Stimulated activated CD4-positive, alpha-beta T cell treated with anti-CD3 and anti-CD28 coated beads, Interleukin-2, amount 100 ng/mL, for 48 hours (primary cell): Measurements from ENCODE around the gene CMTR1.

Source experiments
- DNase-seq, 2 donors: peaks; one replicate each; pipeline ENCODE4 v3.0.0-alpha.2; 2020

The CMTR1 gene

GRCh38 chr6:37479266-37479854 is 46.3 kb downstream of the CMTR1 start:
- no peak for DNase-seq

DNA sequence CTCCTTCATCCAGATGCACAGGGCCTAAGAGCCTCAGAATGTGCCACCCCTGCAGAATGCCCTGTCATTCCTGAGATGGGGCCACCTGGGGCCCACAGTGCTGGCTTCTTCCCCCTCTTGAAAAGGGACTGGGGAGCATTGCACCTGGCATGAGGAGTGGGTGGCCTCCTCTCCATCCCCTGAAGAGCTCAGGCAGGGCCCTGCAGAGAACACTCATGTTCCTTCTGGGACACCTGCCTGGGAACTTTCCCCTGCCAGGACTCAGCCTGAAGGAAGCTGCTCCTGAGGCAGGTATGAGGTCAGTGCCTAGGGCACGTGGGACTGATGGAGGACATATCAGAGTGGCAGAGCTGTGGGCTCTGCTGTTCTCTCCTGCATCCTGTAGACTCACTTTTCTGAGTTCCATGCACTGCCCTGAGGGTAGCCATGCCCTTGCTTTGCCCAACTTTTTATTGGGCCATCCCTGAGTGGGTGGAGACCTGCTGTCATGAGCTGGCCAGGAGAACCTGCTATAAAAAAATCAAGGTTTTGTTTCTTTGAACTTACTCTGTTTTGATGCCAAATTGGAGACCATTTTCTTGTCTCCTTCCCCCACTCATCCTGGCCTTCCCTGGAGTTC is 47.2 kb downstream of the CMTR1 start:
- DNase-seq: no peak

- no peak for DNase-seq
Observed at GRCh38 chr6:37480951-37481534, 48.0 kb downstream of the CMTR1 start.

GRCh38 chr6:37481711-37482605 is 48.9 kb downstream of the CMTR1 start:
- no peak for DNase-seq

- no peak for DNase-seq
Observed at GRCh38 chr6:37482606-37483251, 49.7 kb downstream of the CMTR1 start.

GRCh38 chr6:37483252-37483901 is 50.4 kb downstream of the CMTR1 start:
- no peak for DNase-seq

GRCh38 chr6:37483917-37484785 is 51.1 kb downstream of the CMTR1 start:
- peak; percentile 71 to 76 for DNase-seq

GRCh38 chr6:37484786-37485170 is 51.8 kb downstream of the CMTR1 start:
- DNase-seq: no peak

- DNase-seq: no peak
Observed at GRCh38 chr6:37485291-37485702, 52.3 kb downstream of the CMTR1 start.

DNA sequence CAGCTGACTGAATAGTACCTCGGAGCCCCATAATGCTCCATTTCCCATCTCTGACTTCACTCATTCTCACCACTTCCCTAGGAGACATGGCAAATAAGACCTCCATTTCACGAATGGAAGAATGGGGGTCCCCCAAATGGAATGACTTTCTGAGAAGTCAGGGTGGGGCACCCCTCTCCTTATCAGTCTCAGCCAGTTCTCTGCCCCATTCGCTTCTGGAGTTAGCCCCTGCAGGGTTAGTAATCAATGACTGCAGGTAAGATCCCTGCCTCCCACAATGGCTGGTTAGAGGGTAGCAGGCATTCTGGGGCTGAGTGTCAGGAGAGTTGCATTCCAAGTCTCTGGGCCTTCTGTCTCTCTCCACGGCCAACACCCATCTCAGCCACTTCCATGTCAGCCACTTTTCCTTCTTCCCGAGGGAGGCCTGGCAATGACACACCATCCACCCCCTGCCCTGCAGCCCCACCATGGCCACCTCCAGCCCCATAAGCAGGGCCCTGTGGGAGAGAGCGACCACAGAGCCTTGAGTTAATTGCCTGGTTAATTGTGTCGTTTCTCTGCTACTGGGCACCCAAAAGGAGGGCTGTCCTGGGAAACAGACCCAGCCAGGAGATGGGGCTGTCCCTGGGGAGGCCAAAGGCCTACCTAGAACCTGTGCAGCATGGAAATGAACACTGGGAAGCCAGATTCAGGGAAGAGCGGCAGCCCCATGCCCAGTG is 53.3 kb downstream of the CMTR1 start:
- no peak for DNase-seq

GRCh38 chr6:37487591-37488380 is 54.8 kb downstream of the CMTR1 start:
- no peak for DNase-seq

DNA sequence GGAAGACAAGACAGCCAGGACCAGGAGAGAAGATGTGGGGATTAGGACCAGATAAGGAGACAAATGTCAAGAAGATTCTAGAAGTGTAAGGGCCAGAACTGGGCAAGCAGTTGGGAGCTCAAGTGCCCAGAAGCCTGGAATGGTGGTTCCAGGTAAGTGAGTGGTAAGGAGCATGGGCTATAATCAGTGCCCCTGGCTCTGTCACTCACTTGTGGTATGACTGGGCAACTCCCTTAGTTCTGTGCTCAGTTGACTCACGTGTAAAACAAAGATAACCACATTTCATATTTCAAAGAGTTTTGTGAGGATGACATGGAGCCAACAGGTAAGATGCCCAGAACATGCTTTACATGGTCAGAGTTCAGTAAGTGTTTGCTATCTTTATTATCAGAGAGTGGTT is 55.5 kb downstream of the CMTR1 start:
- DNase-seq: no peak

DNA sequence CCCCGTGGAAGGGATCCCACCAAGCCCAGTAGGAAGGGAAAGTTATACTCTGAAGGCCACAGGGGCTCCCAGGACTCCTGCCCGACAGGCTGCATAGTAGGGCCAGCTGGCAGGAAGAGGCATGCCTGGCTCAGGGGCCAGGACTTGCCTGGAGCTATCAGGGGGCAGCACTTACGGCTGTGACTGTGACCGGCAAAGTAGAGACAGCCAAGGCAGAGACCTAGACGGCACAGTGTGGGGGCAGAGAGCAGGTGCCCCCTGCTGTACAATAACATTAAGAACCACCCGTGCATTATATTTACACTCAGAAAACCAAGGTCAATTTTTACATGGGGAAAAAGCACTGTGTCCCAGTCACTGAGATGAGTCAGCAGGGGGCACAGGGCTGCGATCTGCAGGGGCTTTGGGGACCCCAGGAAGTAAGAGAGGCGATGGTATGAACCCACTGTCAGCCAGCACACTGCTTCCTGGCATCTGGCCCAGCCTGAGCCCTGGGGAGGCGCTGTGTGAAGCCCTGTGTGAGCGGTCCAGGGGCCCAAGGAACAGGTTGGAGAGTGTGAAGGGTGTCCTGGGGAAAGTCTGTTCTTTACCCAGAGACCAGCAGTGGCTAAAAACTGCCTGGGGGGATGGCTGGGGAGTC is 56.8 kb downstream of the CMTR1 start:
- no peak for DNase-seq

DNA sequence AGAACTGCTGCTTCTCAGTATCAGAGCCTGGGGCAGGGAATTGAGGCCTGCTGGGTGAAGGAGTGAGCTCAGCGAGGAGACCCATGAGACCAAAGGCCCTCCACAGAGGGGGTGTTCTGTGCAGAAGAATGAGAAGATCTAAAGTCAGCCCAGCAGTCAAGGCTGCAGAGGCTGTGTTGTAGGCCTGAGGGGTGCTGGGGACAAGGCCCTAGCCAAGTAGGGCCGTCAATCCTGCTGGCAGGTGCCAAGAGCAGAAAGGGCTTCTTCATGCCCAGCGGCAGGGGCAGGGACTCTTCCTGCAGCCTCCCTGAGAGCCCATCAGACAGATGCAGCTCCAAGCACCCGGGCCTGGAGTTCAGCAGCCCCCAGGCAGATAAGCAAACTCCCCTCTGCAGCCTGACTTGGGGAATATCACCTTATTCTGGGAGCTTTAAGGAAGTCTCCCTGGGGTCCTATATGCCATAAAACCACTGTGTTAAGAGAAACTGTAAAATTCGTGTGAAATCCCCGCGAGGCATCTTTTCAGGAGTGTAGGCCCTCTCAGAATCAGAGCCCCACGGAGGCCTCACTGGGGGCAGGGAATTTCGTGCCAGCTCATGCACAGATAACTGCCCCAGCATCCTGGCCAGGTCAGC is 57.6 kb downstream of the CMTR1 start:
- no peak for DNase-seq

DNA sequence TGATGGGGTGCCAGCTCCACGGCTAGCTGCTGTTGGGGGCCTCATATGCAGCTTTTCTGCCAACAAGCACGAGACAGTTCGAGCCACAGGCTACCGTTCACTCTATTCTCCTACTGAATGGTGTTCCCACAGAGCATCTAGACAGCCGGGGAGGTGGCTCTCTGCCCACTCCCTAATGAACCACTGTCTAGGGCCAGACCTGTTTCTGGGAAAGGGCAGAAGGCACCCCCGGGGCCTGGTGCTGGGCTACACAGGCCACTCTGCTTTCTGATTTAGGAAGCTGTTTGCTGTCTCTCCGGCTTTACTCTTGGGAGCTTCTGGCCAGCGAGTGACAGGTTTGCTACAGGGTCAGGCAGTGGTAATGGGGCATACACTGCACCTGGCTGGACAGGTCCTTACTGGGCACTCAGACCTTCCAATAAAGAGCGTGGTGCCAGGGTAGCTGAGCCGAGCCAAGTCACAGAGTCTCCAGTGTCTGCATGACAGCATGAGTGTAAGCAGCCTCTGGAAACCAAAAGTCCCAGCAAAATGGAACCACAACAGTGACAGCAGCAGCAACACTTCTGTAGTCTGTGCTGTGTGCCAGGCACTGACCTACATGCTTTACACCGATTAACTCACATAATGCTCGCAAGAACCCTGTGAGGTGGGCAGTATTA is 58.3 kb downstream of the CMTR1 start:
- no peak for DNase-seq

DNA sequence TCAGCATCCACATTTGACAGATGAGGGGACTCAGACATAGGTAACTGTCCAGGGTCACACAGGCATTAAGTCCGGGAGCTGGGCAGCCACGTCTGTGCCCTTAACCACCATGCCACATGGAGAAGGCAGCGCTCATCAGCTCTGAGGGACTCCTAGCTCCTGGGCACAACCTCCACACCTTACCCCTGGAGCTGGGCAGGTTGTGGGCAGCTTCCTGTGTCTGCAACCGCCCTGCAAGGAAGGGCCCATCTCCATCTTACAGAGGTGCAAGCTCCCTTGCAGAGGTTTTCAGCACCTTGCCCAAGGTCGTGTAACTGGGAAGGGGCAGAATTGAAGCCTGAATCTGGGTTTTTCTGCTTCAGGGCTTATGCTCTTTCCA is 58.8 kb downstream of the CMTR1 start:
- DNase-seq: no peak

- DNase-seq: no peak
Observed at GRCh38 chr6:37492236-37492972, 59.4 kb downstream of the CMTR1 start.
